Measurements from ENCODE around the gene OR4F29.
"Not testable (repeated sequence)": the region's sequence is repeated elsewhere in the genome, so short reads cannot be mapped to it uniquely, and the experiment has no call there.

Gene OR4F29

GRCh38 chr1:451578-451977, at the start of gene OR4F29:
TSS of gene OR4F29 (minus strand) at chr1:451678. CDS start at chr1:451678, 0 bp downstream.
- DNase-seq (ENCODE audit: low read depth in 2 of 2): not testable (repeated sequence)
